ENCODE data around the gene CSNK1G1.

CSNK1G1 gene

DNA sequence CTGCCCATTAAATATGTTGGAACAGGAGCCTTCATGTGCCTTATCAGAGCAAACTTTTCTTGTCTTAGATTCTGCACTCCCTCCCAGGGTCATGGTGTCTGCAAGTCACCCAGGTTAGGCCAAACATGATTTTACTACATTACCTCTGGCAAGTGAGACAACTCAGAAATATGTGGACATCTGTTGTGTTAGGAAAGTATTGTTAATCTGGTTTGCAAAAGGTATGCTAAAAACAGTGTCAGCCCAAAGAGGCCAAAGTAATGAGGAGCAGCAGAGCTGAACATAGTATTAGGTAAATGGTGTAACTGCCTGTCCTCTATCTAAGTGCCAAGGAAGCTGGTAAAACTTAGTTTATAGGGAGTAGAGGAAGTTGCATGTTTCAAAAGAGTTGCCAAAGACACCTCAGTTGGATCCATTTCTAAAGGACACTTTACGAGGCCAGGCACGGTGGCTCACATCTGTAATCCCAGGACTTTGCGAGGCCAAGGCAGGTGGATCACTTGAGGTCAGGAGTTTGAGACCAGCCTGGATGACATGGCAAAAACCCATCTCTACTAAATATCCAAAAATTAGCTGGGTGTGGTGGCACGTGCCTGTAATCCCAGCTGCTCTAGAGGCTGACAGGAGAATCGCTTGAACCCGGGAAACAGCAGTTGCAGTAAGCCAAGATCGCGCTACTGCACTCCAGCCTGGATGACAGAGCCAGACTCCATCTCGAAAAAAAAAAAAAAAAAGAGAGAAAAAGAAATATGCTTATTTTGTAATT, 170.6 kb downstream of the CSNK1G1 start:
- DNase-seq, result peak in 1 of 4 experiments; percentile 13

DNA sequence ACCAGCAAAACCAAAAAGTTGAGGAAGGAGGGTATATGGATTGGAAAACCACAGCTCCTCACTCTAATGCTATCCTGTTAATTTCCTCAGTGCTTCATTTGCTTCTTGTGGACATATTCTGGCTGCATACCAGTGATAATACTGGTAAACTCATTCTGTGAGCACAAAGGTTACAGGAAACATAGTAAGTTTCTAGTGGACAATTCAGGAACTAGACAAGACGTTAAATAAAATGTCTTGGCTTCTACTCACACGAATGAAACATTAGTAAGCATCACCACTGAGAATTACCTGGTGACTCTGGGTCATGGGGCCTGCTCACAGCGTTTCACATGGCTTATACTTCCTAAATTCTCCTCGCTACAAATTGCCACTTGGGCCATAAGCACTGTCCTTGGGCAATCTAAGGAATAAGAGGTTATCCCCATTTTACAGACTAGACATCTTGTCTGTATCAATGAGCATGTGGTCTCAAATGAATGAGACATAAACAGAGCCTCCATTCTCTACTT, 173.1 kb downstream of the CSNK1G1 start:
- peak; percentile 59 to 80 (median 68) for DNase-seq

DNA sequence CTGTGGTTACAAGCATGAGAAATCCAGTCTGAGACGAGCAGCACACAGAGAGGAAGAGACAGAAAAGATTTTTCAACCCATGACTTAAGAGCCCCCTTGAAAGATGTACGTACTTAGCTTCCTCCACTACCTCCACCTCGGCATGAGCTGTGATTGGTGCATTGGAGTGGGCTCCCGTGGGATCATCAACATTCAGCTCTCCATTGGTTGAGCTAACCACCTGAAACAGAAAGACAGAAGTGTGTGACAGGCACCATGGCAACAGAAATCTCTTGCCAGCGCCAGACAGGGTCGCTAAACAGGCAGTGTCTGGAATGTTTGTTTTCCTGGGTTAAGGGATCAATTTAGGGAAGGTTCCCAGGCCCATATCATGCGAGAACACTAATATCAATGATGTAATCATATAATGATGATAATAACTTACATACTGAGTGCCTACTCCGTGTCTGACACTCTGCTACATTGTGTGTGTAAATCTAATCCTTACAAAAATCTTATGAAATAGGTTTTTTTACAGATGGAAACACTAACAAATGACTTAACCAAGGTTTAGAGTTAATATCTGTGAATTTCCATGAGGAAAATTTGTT, 175.6 kb downstream of the CSNK1G1 start:
- no peak for DNase-seq

DNA sequence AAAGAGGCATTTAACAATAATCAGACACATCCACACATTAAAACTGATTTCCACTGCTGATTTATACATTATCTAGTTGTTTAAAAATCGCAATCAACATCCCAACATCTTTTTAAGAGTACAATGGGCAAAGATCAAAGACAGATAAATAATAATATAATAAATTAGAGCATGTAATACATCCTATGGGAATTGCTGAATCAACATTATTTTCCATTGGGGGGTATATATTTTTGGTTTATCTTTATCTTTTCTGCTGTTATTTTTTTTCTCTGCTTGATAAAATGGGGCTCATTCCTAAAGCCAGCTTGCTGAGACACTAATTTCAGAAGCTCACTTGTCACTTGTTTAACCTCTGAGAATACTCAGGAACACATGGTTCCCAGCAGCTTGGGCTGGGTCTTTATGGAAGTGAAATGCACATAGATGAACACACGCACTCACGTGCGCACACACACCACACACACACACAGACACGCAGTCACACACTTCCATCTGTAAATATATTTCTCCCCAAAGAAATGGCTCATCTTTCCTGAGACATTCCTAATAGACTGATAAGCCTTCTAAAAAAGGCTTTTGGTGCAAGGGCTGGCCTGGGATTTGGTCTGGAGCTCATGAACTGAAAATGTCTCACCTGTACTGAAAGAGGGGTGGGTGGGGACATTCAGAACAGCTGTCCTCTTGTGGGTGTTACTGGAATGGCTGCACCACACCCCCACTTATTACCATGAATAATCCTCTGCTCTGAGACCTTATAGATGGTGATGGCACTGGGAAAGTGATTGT, 189.7 kb downstream of the CSNK1G1 start:
- no peak for DNase-seq

DNA sequence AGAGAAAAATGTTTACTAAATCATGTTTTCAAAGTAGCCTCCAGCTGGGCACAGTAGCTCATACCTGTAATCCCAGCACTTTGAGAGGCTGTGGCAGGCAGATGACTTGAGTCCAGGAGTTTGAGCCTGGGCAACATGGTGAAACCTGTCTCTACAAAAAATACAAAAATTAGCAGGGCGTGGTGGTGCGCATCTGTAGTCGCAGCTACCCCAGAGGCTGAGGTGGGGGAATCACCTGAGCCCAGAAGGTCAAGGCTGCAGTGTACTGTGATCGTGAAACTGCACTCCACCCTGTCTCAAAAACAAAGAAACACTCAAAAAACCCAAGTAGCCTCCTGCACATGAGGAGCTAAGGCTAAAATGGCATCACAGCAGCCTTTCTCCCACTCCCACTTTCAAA, 191.5 kb downstream of the CSNK1G1 start:
- no peak for DNase-seq

DNA sequence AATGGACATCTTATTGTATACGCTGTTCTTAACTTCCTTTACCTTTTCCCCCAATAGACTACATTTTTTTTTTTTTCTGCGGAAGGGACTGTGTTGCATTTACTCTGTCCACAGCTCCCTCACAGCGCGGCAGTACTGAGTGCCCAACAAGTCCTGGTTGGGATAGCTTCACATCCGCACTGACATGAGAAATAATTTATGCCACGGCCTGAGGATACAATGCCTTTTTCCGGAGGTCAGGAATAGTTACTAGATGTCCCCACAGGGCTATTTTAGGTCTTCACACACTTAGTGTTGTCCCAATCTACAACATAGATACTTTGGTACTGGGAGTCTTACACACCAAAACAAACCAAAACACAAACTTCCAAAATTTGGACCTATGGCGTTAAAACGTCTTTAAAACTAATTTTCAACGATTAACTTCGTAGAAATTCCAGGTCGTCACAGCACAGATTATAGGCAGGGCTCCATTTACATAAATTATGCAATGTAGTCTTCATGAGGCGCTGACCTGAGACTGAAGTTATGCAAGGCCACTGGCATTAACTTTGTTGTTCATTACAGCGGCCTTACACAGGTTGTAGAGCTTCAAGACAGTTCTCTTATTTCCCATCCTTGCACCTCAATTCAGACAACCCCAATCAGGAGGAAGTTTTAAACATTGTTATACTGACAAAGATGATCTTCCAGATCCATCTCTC, 192.2 kb downstream of the CSNK1G1 start:
- DNase-seq, result peak; percentile 36 to 68 (median 52)

DNA sequence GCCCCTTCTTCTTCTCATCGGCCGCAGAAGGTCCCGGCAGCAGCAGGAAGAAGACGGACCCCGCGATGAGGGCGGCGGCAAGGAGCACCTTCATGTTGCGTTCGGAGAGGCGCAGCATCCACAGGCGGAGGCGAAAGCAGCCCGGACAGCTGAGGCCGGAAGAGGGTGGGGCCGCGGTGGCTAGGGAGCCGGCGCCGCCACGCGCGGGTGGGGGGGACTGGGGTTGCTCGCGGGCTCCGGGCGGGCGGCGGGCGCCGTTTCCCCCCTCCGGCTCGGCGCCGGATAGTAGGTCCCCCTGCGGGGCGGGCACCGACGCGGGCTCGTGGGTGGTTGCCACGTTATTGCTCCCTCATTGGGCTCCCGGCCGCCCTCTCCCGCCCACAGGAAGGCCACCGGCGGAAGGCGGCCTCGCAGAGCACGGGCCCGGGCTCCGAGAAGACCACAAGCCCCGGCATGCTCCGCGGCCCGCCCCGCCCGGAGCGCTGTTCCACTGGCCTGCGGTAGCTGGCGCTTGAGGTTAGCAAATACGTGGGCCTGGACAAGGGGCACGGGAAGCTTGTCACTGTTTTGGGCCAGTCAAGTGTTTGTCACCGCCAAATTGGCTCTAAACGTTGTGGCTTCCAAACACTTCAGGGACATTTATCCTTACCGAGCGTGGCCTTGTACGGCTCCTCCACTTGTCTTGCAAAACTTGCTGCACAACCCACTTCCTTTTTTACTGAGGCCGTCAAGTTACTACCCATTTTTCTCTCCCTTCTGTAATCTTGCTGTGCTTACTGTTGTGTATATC, 192.9 kb downstream of the CSNK1G1 start, which contains the start of gene PPIB:
PPIB (minus strand) TSS at position 154 of the 790 bp plus-strand sequence; CDS start at position 118, 36 bp downstream.
- peak; percentile 98 to 100 (median 99) for DNase-seq

DNA sequence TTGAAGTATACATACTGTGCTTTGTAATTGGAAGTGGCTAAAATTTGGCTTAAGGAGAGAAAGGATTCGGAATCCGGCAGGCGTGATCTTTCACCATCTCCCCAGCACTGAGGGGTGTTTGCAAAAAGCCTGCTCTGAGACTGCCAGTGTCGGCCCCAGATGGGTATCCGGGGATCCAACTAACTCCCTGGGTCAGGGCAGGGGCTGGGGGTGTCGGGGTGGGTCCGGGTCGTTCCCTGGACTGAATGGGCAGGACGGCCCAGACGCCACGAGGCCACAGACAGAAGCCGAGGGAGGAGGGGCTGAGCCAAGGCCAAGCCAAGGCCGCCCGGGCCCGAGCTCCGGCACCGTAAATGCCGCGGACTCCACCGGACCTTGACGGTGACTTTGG, 193.5 kb downstream of the CSNK1G1 start:
- DNase-seq, result no peak

DNA sequence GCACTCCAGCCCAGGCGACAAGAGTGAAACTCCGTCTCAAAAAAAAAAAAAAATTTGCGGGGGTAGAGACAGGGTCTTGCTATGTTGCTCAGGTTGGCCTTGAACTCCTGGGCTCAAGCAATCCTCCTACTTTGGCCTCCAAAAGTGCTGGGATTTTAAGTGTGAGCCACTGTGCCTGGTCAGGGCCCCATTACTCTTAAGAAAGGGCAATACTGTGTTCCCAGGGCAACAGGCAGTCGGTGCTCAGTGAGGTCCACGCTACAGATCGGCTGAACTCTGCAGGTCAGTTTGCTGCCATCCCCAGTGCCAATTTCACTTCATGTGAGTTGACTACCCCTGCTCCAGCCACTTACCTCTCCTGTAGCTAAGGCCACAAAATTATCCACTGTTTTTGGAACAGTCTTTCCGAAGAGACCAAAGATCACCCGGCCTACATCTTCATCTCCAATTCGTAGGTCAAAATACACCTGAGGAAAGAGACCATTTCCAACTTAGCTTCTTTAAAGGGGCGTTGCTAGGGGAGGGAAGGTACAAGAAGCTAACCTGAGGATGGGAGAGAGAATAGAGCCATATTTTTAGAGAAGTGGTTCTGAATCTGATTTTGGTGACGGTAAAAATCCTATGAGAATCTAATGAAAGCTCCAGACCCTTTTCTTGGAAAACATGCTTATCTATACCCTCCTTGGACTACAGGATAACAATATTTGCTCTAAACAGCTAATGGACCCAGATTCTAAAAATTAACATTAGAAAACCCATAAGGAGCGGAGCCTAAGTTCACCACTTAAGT, 194.1 kb downstream of the CSNK1G1 start:
- DNase-seq, result no peak

DNA sequence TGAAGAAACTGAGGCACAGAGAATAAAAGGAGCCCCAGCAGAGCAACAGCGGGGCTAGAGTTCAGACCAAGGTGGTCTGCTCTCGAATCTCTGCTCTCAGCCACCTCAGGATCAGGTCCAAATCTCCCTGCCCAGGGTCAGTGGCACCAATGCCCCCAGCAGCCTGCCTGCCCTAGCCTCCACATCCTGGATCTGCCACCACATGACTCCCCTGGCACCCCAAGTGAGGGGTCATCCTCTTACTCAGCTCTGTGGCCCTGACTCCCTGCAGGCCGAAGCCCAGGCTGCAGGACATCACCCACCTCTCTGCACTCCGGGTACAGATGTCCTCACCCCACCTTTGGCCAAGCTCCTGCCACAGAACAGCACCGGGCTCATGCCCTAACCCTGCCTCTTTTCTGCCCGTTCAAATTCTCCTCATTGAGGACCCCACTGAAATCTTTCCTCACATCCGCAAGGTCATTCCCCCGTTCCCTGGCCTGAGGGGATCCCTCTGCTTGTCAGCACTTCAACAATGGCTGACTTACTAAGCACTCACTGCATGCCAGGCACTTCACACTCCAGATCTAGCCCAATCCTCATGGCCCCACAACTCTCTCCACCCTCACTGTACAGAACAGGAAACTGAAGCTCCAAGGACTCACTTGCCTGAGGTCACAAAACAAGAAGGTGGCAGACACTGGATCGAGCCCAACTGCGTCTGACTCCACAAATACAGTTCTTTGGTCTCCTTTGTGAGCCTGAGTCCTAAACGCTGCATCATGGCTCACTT, 197.4 kb downstream of the CSNK1G1 start:
- DNase-seq, result no peak

DNA sequence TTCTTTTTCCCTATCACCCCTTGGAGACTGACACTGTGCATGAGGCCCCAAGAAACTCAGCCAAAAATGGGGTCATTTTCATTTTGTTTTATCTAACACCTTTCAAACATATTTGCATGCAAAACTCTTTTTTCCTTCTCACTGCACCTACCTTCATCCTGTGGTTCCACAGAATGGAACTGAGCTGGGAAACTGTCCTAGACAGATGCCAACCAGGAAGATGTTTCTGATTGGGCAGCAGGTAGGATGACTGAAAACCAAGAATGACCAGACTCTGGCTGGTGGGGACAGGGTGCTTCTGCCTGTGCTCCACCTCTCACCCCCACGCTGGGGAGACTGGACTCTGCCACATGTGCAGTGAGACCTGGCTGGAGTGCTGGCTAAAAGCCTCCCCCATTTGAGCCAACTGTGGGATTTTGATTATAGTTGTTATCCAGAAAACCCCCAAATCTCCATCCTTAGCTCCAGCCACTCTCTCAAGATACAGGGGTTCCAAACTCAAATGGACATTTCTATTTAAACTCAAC, 198.3 kb downstream of the CSNK1G1 start:
- no peak for DNase-seq

DNA sequence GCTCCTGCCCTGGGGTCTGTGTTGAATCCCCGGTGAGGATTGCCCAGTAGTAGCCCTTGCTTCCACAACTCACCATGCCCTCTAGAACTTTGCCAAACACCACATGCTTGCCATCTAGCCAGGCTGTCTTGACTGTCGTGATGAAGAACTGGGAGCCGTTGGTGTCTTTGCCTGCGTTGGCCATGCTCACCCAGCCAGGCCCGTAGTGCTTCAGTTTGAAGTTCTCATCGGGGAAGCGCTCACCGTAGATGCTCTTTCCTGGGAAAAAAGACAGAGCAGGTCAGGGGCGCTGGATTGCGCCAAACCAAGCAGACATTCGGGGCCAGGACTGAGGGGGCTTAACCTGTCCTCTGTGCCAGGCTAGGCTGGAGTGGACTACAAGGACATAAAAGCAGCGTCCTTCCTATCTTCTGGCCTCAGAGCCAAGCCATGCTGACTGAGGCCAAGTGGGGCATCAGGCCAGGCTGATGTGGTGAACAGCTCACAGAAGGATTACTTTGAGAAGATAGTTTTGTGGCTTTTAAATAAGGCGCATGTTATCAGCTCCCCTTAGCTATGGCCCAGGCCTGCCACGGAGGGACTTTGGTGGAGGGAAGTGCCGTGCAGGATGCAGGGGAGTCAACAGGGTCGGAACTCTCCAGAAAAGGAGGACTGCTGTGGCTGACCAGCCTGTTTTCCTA, 199.2 kb downstream of the CSNK1G1 start:
- no peak for DNase-seq

DNA sequence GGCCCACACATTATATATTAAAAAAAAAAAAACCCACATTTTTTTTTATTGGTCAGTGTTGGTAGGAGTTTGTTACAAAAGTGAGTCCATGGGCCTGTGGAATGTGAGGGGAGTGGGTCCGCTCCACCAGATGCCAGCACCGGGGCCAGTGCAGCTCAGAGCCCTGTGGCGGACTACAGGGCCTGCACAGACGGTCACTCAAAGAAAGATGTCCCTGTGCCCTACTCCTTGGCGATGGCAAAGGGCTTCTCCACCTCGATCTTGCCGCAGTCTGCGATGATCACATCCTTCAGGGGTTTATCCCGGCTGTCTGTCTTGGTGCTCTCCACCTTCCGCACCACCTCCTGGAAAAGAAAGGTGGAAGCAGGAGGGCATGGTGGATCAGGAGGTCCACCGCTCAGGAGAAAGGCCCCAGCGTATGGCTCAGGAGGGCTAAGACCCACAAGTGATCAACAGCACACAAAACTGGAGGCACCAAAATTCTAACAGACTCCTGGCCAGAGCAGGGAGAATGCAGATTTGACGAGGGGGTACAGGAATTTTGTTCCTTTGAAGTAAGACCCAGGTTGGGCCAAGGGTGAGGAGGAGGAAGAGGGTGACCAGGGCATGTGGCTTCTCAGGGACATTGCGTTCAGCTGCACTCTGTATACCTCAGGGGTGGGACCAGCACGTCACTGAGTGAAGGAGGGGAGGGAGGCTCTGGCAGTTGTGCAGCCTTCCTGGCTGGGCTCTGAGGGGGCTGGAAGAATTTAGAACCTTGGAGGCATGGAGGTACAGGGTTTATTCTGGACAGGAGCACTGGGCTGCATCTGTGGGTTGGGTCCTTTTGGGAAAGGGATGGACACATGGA, 199.9 kb downstream of the CSNK1G1 start:
- DNase-seq, result no peak

DNA sequence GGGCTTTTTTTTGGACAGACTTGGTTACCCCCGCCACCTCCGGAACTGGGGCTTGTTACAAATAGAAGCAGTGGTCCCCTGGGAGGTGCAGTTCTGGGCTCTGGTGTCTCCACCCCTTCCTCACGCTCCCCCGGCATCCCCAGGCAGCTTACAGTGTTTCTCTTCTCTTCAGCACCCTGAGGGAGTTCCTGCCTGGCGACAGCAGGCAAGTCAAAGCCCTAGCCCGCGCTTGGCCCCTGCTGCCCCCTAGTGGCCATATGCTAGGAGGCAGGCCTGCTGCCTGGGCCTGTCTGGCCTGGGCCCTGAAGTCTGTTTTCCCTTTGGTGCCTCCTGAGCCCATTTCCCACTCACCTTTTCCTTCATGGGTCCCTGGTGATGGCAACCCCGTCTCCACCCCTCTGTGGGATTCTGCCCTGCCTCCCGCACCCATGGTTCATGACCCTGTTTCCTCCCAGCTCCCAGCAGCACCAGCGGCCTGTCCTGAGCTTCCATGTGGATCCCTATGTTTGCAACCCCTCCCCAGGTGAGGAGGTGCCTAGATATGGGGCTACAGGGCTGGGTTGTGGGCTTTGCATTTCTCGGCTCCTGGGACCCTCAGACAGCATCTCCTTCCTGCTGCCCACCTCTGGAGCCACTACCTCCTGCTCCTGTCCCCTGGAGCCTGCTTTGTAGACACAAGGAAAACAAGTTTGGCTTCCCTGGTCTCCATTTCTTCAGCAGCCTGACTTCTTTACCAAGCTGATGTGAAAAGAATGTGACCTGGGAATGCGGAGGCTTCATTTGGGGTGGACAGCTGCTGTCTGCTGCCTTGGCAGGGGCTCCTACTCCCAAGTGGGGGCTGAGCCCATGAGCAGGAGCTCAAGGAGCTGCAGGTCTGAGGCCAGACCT, 202.2 kb downstream of the CSNK1G1 start:
- DNase-seq, result peak; percentile 90 to 97 (median 94)

DNA sequence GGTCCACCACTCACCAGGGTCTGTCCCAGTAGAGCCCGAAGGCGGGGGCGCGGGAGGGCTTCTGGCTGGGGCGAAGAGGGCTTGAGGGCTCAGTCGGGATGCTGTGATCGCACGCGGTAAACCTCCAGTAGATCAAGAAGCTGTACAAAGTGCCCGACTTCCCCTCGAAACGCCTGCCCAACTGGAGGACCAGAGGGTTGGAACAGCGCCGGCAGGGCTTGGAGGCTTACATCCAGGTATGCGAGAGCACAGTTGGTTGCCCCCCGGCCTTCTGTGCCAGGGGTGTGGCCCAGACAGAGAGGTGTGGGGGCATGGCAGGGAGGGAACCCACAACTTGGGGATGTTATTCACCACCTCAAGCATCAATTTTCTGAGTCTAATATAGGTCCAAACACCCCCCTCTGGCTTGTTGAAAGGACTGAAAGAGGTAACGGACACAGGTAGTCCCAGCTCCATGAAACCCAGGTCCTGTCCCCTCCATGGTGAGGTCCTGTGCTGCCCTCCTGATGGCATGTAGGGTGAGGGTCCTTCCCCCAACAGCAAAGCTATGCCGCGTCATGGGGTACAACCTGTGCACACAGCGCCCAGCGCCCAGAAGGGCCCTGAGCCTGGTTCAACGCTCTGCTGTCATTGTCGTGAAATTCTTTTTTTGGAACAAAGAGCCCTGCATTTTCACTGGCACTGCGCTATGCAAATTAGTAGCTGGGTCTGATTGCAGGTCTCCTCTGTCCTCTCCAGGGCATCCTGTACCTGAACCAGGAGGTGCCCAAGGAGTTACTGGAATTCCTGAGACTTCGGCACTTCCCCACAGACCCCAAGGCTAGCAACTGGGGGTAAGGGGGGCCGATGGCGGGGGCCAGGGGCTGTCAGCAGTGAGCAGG, 203.2 kb downstream of the CSNK1G1 start:
- peak in 3 of 4 experiments; percentile 19 to 38 (median 36) for DNase-seq

Data from suppressor macrophage (primary cell).